Activated effector memory CD4-positive, alpha-beta T cell treated with anti-CD3 and anti-CD28 coated beads, Interleukin-2, amount 50 U/mL, for 16 hours (primary cell): ENCODE results near the gene BICD1.

Experiments used
- DNase-seq: peaks from one replicate; pipeline ENCODE4 v3.0.0-alpha.2; 2020

The BICD1 gene

DNA sequence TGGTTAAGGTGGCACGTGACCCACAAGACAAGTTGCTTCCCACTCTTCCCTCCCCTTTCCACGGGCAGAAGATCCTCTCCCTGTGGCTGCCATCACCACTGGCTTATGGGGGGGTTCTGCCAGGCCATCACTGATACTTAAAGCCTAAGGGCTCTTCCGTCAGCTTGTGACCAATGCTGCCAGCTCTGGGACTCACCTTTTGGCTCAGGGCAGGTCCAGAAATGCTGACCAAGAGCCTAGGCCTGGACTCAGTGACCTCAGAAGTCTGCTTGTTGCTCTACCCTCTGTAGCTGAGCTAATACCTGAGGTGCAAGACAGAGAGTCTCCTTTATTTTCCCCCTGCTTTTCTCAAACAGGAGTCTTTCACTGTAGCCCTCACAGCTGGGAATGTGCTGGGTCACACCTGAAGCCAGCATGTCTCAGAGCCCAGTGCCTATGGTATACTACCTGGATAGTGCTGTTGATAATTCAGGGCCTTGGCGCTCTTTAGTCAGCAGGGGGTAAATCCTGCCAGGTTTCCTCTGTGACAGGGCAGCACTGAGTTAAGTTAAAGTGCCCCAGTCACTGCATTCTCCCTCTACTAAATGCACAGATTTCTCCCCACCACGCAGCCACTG is 312.4 kb downstream of the BICD1 start:
- no peak for DNase-seq

DNA sequence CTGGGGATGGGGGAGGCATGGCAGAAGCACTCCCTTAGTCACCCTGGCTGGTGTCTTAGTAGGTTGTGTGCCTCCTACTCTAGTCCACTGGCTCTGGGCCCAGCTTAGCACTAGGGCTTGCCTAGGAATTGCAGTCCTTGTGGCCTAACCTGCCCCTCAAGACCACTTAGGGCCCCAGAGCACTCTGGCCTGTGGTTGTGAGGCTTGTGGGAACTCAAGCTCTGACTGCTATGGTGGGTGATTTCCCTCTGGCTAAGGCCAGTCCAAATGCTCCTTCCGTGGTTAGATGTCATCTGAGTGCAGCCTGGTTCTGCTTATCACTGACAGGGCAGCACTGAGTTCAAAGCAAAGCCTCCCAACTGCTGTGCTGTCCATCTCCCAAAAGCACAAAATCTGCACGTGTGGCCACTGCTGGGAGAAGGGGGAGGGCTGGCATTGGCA is 312.9 kb downstream of the BICD1 start:
- DNase-seq, result no peak

DNA sequence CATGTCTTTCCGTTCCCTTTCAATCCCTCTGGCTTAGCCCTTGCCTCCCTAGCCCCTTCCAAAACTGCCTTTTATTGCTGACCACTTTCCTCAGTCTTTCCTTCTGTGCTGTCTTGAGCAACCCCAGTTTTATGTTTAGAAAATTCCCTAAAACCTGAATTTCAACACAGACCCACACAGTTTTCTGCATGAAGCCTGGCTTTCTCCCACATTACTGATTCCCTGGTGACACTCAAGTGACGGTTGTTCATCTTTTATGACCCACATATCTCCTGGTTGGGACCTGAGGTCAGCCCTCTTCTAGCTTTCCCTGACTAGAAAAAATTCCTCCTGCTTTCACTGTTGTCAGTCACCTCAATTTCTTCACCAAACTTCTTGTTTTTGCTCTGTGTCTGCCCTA is 313.7 kb downstream of the BICD1 start:
- no peak for DNase-seq

DNA sequence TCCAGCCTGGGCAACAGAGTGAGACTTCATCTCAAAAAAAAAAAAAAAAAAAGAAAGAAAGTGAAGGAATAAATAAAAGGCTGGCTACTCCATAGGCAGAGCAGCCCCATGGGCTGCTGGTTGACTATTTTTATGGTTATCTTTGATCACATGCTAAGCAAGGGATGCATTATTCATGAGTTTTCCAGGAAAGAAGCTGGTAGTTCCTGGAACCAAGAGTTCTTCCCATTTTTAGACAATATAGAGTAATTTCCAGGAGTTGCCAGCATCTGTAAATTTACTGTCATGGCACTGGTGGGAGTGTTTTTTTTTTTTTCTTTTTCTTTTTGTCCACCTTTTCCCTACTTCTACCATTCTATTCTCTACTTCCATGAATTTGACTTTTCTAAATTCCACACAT is 316.9 kb downstream of the BICD1 start:
- no peak for DNase-seq

DNA sequence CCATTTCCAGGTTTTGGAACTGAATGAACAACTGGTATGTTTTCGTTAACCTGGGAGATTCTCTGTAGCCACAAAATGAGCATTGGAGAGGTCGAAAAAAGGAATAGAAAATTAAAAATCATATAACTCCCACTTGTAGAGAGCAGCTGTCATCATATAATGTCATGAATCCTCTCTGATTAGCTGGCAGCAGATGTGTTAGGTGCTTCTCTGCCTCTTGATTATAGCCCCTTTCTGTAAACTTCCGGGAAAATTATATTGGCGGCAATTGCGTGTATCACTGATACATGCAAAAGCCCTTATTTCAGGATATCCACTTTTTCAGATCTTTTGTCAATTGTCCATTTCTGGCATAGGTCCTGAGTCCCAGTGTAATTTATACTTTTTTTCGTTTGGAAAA is 324.4 kb downstream of the BICD1 start:
- DNase-seq, result no peak
